ENCODE results near the gene POLL. TPM values are rescaled to one million over a fixed set of nuclear protein-coding genes. Genes with fewer than 3 reads are reported as not detected.

POLL gene
- total RNA-seq, 1 experiment from 2014 or later = 40.7 TPM

DNA sequence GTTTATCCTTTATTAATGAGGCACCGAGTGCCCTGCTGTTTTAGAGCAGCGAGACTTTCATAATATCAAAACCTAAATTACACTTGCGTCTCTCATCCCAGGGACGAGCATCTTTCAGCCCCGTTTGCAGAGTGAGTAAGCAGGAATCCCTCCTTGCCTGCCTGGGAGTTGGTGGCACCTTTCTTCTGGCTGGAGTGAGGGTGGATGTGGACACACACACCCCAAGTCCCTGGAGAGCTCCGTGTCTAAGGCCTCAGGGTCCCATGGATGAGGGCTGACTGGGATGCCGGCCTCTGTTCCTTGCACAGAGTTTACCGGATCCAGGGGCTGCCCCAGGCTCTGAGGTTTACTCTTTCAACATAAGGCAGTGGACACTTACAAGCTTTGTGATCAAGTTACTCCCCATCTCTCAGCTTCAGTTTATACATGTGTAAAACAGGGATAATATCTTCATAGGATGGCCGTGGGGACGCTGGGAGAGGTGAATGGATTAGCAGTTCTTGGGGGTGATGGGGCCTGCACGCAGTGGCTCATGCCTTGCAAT lies 24.5 kb downstream of the POLL start:
- TF ChIP-seq, protein P1, sequence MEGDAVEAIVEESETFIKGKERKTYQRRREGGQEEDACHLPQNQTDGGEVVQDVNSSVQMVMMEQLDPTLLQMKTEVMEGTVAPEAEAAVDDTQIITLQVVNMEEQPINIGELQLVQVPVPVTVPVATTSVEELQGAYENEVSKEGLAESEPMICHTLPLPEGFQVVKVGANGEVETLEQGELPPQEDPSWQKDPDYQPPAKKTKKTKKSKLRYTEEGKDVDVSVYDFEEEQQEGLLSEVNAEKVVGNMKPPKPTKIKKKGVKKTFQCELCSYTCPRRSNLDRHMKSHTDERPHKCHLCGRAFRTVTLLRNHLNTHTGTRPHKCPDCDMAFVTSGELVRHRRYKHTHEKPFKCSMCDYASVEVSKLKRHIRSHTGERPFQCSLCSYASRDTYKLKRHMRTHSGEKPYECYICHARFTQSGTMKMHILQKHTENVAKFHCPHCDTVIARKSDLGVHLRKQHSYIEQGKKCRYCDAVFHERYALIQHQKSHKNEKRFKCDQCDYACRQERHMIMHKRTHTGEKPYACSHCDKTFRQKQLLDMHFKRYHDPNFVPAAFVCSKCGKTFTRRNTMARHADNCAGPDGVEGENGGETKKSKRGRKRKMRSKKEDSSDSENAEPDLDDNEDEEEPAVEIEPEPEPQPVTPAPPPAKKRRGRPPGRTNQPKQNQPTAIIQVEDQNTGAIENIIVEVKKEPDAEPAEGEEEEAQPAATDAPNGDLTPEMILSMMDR (IDR thresholded peaks at IDR 0.05; ENCODE audit: unreplicated experiment) = no peak
- Mint-ChIP-seq H3K27me3 (ENCODE audit: insufficient read depth, unreplicated experiment) (peaks cover 19% of the 10 kb centered on the region), H3K9me3 (ENCODE audit: unreplicated experiment) (no peaks in the 10 kb centered on the region), H3K27ac (ENCODE audit: low read depth, unreplicated experiment) (no peak overlapping the region), H3K4me1 (ENCODE audit: insufficient read depth, unreplicated experiment) (peaks cover under 1% of the 10 kb centered on the region), H3K36me3 (ENCODE audit: insufficient read depth, unreplicated experiment) (peaks cover 11% of the 10 kb centered on the region), H3K4me3 (ENCODE audit: unreplicated experiment) (no peak overlapping the region)
- DNase-seq (ENCODE audit: unreplicated experiment) = no peak
- intact Hi-C loops (cut with micrococcal nuclease) = no loop called here
- ChIA-PET CTCF (interaction anchor here (0.6 to 3.5 kb wide), 2 partner anchors 97 to 349 kb away, joined by 5 to 17 read pairs; no protein-coding TSS in a partner anchor), POLR2A (no interaction called here)
- BruUV-seq (replicated peaks) = no TSS peak

DNA sequence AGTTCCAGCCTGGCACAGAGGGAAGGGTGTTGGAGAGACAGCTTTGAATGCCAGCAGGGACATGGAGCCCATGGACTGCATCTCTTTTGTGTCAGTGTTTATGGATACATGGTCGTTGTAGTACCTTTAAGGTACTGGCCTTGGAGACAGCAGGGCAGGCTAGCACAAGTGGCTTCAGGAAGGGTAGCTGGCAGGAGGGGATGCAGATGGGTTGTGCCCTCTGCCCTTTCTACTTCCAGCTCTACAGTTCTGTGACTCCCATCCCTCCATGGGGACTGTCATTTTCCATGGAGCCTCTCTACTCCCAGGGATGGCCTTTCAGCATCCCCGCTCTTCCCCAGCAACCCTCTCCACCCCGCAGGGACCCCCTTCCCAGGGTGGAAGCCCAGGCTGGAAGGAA lies 25.1 kb downstream of the POLL start:
- Mint-ChIP-seq H3K9me3 (ENCODE audit: unreplicated experiment) (no peaks in the 10 kb centered on the region), H3K36me3 (ENCODE audit: insufficient read depth, unreplicated experiment) (peaks cover 11% of the 10 kb centered on the region), H3K27ac (ENCODE audit: low read depth, unreplicated experiment) (no peak overlapping the region), H3K27me3 (ENCODE audit: insufficient read depth, unreplicated experiment) (peaks cover 19% of the 10 kb centered on the region), H3K4me3 (ENCODE audit: unreplicated experiment) (no peak overlapping the region), H3K4me1 (ENCODE audit: insufficient read depth, unreplicated experiment) (peaks cover 6% of the 10 kb centered on the region)
- TF ChIP-seq, protein P1 (IDR thresholded peaks at IDR 0.05; ENCODE audit: unreplicated experiment) = no peak
- intact Hi-C loops (cut with micrococcal nuclease) = no loop called here
- POLR2A ChIA-PET = no interaction called here
- DNase-seq (ENCODE audit: unreplicated experiment) = no peak
- no TSS peak for BruUV-seq (replicated peaks)
- CTCF ChIA-PET = interaction anchor here (3.5 kb wide), 1 partner anchor 349 kb away, joined by 17 read pairs; no protein-coding TSS in a partner anchor

DNA sequence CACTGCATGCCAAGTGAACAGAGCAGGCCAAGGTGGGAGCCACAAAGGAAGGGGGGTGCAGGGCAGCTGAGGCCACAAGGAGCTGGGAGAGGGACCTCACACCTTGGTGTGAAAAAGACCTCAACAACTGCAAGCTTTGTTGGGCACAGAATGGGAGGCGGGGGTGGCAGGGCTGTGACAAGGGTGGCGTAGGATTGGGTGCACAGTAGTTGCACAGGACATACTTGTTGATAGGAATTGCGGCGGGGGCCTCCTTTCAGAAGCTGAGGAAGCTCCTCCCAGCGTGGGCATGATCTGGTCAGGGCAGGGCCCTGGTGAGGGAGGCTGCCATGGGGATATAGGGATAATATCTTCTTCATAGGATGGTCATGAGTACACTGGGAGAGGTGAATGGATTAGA lies 25.8 kb downstream of the POLL start:
- Mint-ChIP-seq H3K4me1 (ENCODE audit: insufficient read depth, unreplicated experiment) (peaks cover 11% of the 10 kb centered on the region), H3K27ac (ENCODE audit: low read depth, unreplicated experiment) (no peak overlapping the region), H3K9me3 (ENCODE audit: unreplicated experiment) (no peaks in the 10 kb centered on the region), H3K27me3 (ENCODE audit: insufficient read depth, unreplicated experiment) (peaks cover 19% of the 10 kb centered on the region), H3K4me3 (ENCODE audit: unreplicated experiment) (no peak overlapping the region), H3K36me3 (ENCODE audit: insufficient read depth, unreplicated experiment) (peaks cover 11% of the 10 kb centered on the region)
- ChIA-PET CTCF (interaction anchor here (0.6 to 3.5 kb wide), 4 partner anchors 7 to 348 kb away, joined by 3 to 17 read pairs (median 8); no protein-coding TSS in a partner anchor), POLR2A (interaction anchor here (0.6 kb wide), 1 partner anchor 368 kb away, joined by 3 read pairs; no protein-coding TSS in a partner anchor)
- DNase-seq (ENCODE audit: unreplicated experiment) = no peak
- TF ChIP-seq, protein P1 (IDR thresholded peaks at IDR 0.05; ENCODE audit: unreplicated experiment) = no peak
- BruUV-seq (replicated peaks) = no TSS peak
- intact Hi-C loops (cut with micrococcal nuclease) = no loop called here

DNA sequence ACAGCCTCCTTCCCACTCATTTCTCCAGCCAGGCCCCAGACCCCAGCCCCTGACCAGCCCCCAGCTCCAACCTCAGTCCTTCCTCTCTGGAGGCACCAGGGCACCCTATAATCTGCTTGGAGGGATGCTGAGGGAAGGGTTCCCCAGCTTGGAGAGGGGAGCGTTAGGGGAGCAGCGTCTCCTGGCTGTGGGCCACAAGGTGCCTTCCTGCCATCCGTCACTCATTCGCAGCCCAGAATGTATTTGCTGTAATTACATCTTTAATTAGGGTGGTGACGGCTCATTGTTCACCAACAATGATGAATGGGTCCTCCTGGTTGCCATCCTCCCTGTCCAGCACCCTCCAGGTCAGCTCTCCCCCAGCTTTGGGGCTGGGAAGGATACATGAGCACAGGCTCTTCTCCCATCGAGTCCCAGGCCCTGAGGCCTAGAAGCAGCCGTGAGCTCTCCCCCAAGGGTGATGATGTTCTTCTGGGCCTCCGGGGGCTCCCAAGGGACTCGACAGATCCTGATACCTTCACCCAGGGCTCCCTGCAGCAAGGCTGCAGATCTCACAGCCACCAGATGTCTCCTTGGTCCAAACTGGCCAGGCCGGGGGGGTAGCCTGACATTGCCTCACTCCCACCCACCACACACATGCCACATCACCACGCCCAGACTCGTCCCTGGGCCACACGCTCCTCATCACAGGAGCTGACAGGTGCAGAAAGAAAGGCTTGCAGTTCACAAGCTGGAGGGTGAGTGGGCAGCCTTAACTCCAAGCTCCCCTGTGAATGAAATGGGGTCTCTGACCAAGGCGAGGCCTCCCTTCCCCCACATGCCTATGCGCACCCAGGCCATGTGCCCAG lies 26.8 kb downstream of the POLL start:
- ChIA-PET CTCF (interaction anchor here (0.5 to 3.5 kb wide), 8 partner anchors 8 to 570 kb away, joined by 3 to 17 read pairs (median 3); no protein-coding TSS in a partner anchor), POLR2A (interaction anchor here (0.6 kb wide), 1 partner anchor 367 kb away, joined by 3 read pairs; no protein-coding TSS in a partner anchor)
- Mint-ChIP-seq H3K27me3 (ENCODE audit: insufficient read depth, unreplicated experiment) (peaks cover 15% of the 10 kb centered on the region), H3K27ac (ENCODE audit: low read depth, unreplicated experiment) (no peak overlapping the region), H3K4me1 (ENCODE audit: insufficient read depth, unreplicated experiment) (peaks cover 11% of the 10 kb centered on the region), H3K36me3 (ENCODE audit: insufficient read depth, unreplicated experiment) (peaks cover 11% of the 10 kb centered on the region), H3K4me3 (ENCODE audit: unreplicated experiment) (no peak overlapping the region), H3K9me3 (ENCODE audit: unreplicated experiment) (no peaks in the 10 kb centered on the region)
- BruUV-seq (replicated peaks) = no TSS peak
- TF ChIP-seq, protein P1 (IDR thresholded peaks at IDR 0.05; ENCODE audit: unreplicated experiment) = no peak
- intact Hi-C loops (cut with micrococcal nuclease) = no loop called here
- no peak for DNase-seq (ENCODE audit: unreplicated experiment)
